GM12872 (cell line): Measurements from ENCODE around the gene DUOX1.

Source experiments
- CTCF ChIP-seq: IDR thresholded peaks from 3 replicates; pipeline ENCODE4 v1.5.1; 2011; ENCODE audit warnings: low read depth, mild to moderate bottlenecking, low read length, moderate library complexity; ENCODE audit not compliant: insufficient read depth

The DUOX1 gene

GRCh38 chr15:45144775-45145174, 15.0 kb downstream of the DUOX1 start:
- TF ChIP-seq CTCF = no peak

- TF ChIP-seq CTCF = no peak
These were observed 16.6 kb downstream of the DUOX1 start for GRCh38 chr15:45146405-45146804.

GRCh38 chr15:45147606-45148005, 17.8 kb downstream of the DUOX1 start:
- no peak for TF ChIP-seq CTCF

GRCh38 chr15:45148076-45149059, 18.6 kb downstream of the DUOX1 start:
- TF ChIP-seq CTCF = no peak

GRCh38 chr15:45149060-45149459, 19.3 kb downstream of the DUOX1 start:
- TF ChIP-seq CTCF = no peak

GRCh38 chr15:45150481-45150880, 20.7 kb downstream of the DUOX1 start:
- TF ChIP-seq CTCF = no peak

- TF ChIP-seq CTCF = no peak
These were observed 21.2 kb downstream of the DUOX1 start for GRCh38 chr15:45150997-45151396.
